ENCODE measurements around the gene CHAF1B.

DNA sequence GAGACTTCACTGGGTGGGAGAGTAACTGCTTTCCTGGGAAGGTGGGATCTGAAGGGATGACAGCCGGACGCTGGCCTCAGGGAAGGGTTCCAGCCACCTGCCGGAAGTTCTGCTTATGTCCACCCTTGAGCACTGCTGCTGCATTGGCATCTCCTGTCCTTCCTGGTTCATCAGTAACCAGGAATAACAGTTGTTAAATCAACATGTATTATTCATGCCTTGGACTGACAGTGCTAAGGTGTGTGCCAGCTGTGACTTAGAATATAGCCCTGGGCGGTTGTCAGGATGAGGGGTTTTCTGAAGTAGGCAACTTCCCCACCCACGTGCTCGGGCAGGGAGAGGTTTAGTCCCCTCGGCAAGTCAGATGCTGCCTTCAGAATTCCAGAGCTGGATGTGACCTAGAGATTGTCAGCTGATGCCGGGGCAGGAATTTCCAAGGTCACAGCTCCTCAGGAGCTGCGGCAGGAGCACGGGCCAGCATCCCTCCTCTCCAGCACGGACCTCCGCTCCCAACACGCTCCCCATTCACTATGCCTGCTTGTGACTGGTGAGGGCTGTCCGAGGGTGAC lies 76.8 kb downstream of the CHAF1B start:
- TF ChIP-seq, protein P1, sequence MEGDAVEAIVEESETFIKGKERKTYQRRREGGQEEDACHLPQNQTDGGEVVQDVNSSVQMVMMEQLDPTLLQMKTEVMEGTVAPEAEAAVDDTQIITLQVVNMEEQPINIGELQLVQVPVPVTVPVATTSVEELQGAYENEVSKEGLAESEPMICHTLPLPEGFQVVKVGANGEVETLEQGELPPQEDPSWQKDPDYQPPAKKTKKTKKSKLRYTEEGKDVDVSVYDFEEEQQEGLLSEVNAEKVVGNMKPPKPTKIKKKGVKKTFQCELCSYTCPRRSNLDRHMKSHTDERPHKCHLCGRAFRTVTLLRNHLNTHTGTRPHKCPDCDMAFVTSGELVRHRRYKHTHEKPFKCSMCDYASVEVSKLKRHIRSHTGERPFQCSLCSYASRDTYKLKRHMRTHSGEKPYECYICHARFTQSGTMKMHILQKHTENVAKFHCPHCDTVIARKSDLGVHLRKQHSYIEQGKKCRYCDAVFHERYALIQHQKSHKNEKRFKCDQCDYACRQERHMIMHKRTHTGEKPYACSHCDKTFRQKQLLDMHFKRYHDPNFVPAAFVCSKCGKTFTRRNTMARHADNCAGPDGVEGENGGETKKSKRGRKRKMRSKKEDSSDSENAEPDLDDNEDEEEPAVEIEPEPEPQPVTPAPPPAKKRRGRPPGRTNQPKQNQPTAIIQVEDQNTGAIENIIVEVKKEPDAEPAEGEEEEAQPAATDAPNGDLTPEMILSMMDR (IDR thresholded peaks at IDR 0.05; ENCODE audit: low read depth, low read length): no peak
- TF ChIP-seq EZH2phosphoT487 (IDR thresholded peaks at IDR 0.05; ENCODE audit: low read depth): no peak

Data from OCI-LY3 (cell line).